ENCODE results near the gene CPSF6.
"Not testable (repeated sequence)": the region's sequence is repeated elsewhere in the genome, so short reads cannot be mapped to it uniquely, and the experiment has no call there.

CPSF6 gene, protein sequence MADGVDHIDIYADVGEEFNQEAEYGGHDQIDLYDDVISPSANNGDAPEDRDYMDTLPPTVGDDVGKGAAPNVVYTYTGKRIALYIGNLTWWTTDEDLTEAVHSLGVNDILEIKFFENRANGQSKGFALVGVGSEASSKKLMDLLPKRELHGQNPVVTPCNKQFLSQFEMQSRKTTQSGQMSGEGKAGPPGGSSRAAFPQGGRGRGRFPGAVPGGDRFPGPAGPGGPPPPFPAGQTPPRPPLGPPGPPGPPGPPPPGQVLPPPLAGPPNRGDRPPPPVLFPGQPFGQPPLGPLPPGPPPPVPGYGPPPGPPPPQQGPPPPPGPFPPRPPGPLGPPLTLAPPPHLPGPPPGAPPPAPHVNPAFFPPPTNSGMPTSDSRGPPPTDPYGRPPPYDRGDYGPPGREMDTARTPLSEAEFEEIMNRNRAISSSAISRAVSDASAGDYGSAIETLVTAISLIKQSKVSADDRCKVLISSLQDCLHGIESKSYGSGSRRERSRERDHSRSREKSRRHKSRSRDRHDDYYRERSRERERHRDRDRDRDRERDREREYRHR
- 94.6 to 130 (median 128) reads per million in 3 donors for total RNA-seq

DNA sequence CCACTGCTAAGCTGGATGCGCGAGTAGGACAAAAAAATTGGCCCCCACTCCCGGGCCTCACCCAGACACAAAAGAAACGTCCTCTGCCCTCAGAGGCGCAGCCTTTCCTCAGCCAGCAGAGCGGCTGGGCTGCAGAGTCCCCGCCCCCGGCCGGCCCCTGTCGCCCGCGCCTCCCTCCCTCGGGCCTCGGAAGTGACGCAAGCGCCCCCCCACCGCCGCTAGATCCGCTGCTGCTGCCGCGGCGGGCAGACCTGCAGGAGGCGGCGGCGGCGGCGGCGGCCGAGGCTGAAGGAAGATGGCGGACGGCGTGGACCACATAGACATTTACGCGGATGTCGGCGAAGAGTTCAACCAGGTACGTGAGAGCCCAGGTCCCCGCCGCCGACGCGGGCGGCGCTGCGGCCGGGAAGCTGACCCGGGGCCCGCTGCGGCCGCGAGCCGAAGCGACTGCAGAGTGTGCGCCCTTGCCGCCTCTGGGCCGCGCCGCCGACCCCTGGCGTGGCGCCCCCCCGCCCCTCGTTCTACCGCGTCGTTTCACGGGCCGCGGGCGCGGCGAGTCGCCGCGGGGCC, at the start of gene CPSF6:
Gene CPSF6 (plus strand): TSS at position 218 of the 570 bp plus-strand sequence. CDS start 78 bp downstream, at position 296.
- Histone ChIP-seq H3K4me1 (ENCODE audit: control insufficient read depth, insufficient read depth, low read length, poor library complexity, severe bottlenecking) (peaks cover 36% of the 10 kb centered on the region), H3K27ac (ENCODE audit: insufficient read depth, low read length, poor library complexity, severe bottlenecking) (peak within 1 kb of the TSS; percentile 82), H3K4me3 (ENCODE audit: insufficient read depth, low read depth, low read length, poor library complexity, severe bottlenecking) (peak within 1 kb of the TSS; percentile 87), H3K27me3 (replicated peaks; ENCODE audit: control insufficient read depth, insufficient read depth, low read length, poor library complexity, severe bottlenecking) (no peaks in the 10 kb centered on the region), H3K36me3 (ENCODE audit: control insufficient read depth, insufficient read depth, low read length) (no peaks in the 10 kb centered on the region), H3K9me3 (ENCODE audit: control insufficient read depth, low read length) (no peaks in the 10 kb centered on the region)
- DNase-seq, result peak; percentile 91 to 95 (median 93)

DNA sequence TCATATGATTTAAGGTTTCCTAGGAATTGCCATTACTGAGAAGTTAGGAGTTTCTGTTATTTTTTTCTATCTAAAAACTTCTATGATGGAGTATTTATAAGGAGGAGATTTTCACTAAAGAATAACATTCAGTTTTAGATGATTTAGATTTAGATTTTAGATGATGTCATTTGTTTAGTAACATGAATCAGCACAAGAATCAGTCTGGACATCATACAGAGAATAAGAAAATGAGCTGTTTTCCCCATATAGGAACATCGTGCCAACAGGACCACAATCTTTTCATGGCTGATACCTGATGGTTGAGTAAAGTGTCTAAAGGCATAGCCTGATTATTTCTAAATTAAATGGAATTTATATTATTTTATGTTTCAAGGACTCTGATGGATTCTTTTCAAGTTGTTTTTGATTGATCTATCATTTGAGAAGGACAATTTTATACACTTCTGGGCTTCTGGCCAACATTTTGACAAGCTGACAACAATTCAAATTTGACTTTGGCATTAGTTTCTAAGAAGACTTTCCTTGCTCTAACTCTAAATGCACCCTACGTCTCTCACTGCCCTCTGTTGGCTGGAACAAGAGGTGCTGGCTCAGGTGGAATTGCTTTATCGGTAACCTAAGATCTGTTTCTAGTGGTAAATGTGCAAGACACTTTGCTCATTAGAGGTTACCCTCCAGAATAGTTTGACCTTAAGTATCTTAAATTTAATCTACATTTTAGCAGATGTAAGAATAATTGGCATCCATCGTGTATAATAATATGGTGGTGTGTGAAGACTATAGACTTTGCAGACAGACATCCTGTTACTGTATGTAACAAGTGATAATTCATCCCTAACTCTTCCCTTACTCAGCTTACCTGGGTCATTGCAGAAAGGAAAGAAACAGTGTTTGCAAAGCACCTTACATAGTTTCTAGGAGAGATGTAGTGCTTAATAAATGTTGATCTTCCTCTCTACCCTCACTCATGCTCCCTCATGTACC, 42.8 kb upstream of the CPSF6 start:
- Histone ChIP-seq H3K4me3 (ENCODE audit: insufficient read depth, low read depth, low read length, poor library complexity, severe bottlenecking) (no peak overlapping the region), H3K36me3 (ENCODE audit: control insufficient read depth, insufficient read depth, low read length) (no peaks in the 10 kb centered on the region), H3K27me3 (replicated peaks; ENCODE audit: control insufficient read depth, insufficient read depth, low read length, poor library complexity, severe bottlenecking) (no peaks in the 10 kb centered on the region), H3K9me3 (ENCODE audit: control insufficient read depth, low read length) (peaks cover 18% of the 10 kb centered on the region), H3K27ac (ENCODE audit: insufficient read depth, low read length, poor library complexity, severe bottlenecking) (no peak overlapping the region), H3K4me1 (ENCODE audit: control insufficient read depth, insufficient read depth, low read length, poor library complexity, severe bottlenecking) (no peaks in the 10 kb centered on the region)
- DNase-seq, result no peak

DNA sequence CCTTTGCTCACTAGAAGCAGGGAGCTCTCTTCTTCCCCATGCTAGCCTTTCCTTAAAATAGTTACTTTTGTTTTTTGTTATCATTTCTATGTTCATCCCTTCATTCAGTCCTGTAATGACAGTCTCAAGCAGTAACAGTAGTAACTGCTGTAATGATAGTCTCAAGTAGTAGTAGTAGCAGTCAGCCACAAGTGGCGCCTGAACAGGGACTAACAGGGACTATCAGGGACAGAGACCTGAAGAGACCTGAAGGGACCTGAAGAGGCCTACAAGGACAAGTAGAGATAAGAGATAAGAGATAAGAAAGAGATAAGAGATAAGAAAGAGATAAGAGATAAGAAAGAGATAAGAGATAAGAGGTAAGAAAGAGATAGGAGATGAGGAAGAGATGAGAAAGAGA, 39.4 kb upstream of the CPSF6 start:
- H3K36me3 ChIP-seq (ENCODE audit: control insufficient read depth, insufficient read depth, low read length); H3K4me1 ChIP-seq (ENCODE audit: control insufficient read depth, insufficient read depth, low read length, poor library complexity, severe bottlenecking); DNase-seq; H3K27me3 ChIP-seq (replicated peaks; ENCODE audit: control insufficient read depth, insufficient read depth, low read length, poor library complexity, severe bottlenecking); H3K27ac ChIP-seq (ENCODE audit: insufficient read depth, low read length, poor library complexity, severe bottlenecking); H3K4me3 ChIP-seq (ENCODE audit: insufficient read depth, low read depth, low read length, poor library complexity, severe bottlenecking): not testable (repeated sequence)
- H3K9me3 ChIP-seq (ENCODE audit: control insufficient read depth, low read length), result peaks cover 18% of the 10 kb centered on the region

DNA sequence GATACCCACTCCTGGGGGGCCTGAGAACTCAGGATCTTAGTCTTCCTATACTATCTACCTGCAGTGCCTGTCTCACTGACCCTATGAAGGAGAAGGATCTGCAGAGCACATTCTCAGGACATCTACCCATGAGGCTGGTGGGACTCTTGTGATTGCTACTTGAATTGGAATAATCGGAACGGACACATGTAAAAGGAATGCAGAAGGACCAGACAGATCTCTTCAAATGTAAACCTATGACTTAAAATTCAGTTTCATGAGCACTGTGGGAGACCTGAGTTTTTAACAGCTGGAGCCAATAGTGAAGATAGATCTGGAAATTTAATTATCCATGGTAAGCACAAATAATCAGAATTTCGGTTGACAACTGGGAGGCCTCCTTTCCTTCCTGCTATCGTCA, 35.2 kb upstream of the CPSF6 start:
- Histone ChIP-seq H3K4me3 (ENCODE audit: insufficient read depth, low read depth, low read length, poor library complexity, severe bottlenecking) (no peak overlapping the region), H3K9me3 (ENCODE audit: control insufficient read depth, low read length) (peaks cover 9% of the 10 kb centered on the region), H3K4me1 (ENCODE audit: control insufficient read depth, insufficient read depth, low read length, poor library complexity, severe bottlenecking) (no peaks in the 10 kb centered on the region), H3K27me3 (replicated peaks; ENCODE audit: control insufficient read depth, insufficient read depth, low read length, poor library complexity, severe bottlenecking) (no peaks in the 10 kb centered on the region), H3K36me3 (ENCODE audit: control insufficient read depth, insufficient read depth, low read length) (no peaks in the 10 kb centered on the region), H3K27ac (ENCODE audit: insufficient read depth, low read length, poor library complexity, severe bottlenecking) (no peak overlapping the region)
- DNase-seq, result no peak

DNA sequence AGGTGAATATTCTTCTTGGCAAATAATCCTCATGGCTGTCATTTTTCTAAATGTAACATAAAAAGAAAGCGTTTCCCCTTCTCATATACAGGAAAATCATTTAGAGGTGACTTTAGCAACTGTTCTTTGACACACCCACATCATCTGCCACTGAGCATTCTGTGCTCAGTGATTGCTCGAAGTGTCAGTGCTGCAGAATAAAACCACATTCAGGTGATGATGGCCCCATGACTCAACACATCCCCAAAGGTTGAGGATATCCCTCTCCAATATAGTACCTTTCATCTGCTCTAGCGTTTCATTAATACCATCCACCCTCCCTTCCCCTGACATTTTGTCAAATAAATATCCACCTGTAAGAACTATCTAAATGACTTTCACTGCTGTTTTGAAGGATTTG, 28.7 kb upstream of the CPSF6 start:
- Histone ChIP-seq H3K4me3 (ENCODE audit: insufficient read depth, low read depth, low read length, poor library complexity, severe bottlenecking) (no peak overlapping the region), H3K36me3 (ENCODE audit: control insufficient read depth, insufficient read depth, low read length) (no peaks in the 10 kb centered on the region), H3K9me3 (ENCODE audit: control insufficient read depth, low read length) (no peaks in the 10 kb centered on the region), H3K27ac (ENCODE audit: insufficient read depth, low read length, poor library complexity, severe bottlenecking) (no peak overlapping the region), H3K4me1 (ENCODE audit: control insufficient read depth, insufficient read depth, low read length, poor library complexity, severe bottlenecking) (no peaks in the 10 kb centered on the region), H3K27me3 (replicated peaks; ENCODE audit: control insufficient read depth, insufficient read depth, low read length, poor library complexity, severe bottlenecking) (no peaks in the 10 kb centered on the region)
- no peak for DNase-seq

DNA sequence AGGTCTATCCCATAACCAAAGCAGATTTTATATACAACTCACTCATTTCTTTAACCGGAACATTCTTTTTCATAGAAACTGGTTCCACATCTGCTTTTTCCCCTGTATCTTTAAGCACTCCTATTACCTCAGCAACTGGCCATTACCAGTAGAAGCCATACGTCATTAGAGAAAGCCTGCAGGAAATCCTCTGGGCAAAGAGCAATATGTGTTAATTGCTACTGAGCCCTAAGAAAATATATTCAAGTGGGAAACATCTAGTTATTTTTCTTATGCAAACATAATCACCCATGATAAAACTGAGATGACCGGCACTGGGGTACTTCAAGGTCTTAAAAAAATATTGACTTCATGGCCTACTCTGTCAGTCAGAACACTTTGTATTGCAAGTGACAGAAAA, 28.2 kb upstream of the CPSF6 start:
- Histone ChIP-seq H3K9me3 (ENCODE audit: control insufficient read depth, low read length) (no peaks in the 10 kb centered on the region), H3K27me3 (replicated peaks; ENCODE audit: control insufficient read depth, insufficient read depth, low read length, poor library complexity, severe bottlenecking) (no peaks in the 10 kb centered on the region), H3K4me3 (ENCODE audit: insufficient read depth, low read depth, low read length, poor library complexity, severe bottlenecking) (no peak overlapping the region), H3K4me1 (ENCODE audit: control insufficient read depth, insufficient read depth, low read length, poor library complexity, severe bottlenecking) (no peaks in the 10 kb centered on the region), H3K36me3 (ENCODE audit: control insufficient read depth, insufficient read depth, low read length) (no peaks in the 10 kb centered on the region), H3K27ac (ENCODE audit: insufficient read depth, low read length, poor library complexity, severe bottlenecking) (no peak overlapping the region)
- no peak for DNase-seq

DNA sequence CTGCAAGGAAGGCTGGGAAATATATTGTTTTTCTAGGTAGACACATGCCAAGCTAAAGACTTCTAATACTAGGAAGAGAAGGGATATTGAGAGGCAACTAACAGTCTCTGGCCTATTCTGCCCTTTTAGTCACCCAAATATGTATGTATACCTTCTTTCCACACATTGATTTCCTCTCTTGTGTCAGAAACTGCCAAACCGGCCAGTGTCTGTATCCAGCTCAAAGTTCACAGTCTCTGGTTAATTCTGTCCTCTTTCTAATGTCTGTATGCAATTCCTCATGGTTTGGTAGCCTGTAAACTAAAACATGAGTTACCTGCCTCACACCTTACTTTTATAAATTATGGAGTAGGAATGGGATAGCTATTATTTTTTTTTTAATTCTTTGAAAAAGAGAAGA, 25.2 kb upstream of the CPSF6 start:
- no peak overlapping the region for H3K27ac ChIP-seq (ENCODE audit: insufficient read depth, low read length, poor library complexity, severe bottlenecking)
- no peaks in the 10 kb centered on the region for H3K4me1 ChIP-seq (ENCODE audit: control insufficient read depth, insufficient read depth, low read length, poor library complexity, severe bottlenecking)
- no peaks in the 10 kb centered on the region for H3K9me3 ChIP-seq (ENCODE audit: control insufficient read depth, low read length)
- H3K4me3 ChIP-seq (ENCODE audit: insufficient read depth, low read depth, low read length, poor library complexity, severe bottlenecking), result no peak overlapping the region
- H3K27me3 ChIP-seq (replicated peaks; ENCODE audit: control insufficient read depth, insufficient read depth, low read length, poor library complexity, severe bottlenecking), result no peaks in the 10 kb centered on the region
- no peaks in the 10 kb centered on the region for H3K36me3 ChIP-seq (ENCODE audit: control insufficient read depth, insufficient read depth, low read length)
- DNase-seq, result no peak

DNA sequence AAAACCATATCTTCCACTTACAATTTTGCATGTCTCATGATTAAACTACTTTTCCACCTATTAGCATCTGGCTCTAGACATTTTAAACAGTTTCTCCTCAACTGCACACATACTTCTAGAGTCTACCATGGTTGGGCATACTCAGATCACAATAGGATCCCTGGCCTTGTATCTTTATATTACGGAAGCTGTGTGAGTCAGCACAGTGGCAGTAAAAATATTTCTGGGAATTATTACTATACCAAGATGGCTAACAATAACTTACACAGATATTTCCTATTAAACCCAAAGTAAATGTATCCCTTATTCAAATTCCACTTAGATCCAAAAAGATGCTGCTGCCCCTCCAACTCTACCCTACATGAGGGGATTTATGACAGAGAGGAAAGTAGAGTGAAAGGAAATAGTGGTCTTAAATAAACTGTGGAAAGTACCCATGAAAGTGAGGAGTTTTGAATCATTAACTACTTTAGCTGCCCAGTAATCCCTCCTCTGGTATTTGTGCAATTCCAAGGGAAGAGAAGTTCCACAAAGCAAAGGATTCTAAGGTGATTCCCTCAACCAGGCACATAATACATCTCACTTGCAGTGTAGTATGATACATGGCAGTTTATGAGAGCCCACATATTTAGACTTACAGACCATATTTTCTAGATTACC, 14.0 kb upstream of the CPSF6 start:
- DNase-seq, result no peak
- no peaks in the 10 kb centered on the region for H3K36me3 ChIP-seq (ENCODE audit: control insufficient read depth, insufficient read depth, low read length)
- no peaks in the 10 kb centered on the region for H3K4me1 ChIP-seq (ENCODE audit: control insufficient read depth, insufficient read depth, low read length, poor library complexity, severe bottlenecking)
- H3K27me3 ChIP-seq (replicated peaks; ENCODE audit: control insufficient read depth, insufficient read depth, low read length, poor library complexity, severe bottlenecking), result no peaks in the 10 kb centered on the region
- no peak overlapping the region for H3K27ac ChIP-seq (ENCODE audit: insufficient read depth, low read length, poor library complexity, severe bottlenecking)
- H3K4me3 ChIP-seq (ENCODE audit: insufficient read depth, low read depth, low read length, poor library complexity, severe bottlenecking), result no peak overlapping the region
- no peaks in the 10 kb centered on the region for H3K9me3 ChIP-seq (ENCODE audit: control insufficient read depth, low read length)

DNA sequence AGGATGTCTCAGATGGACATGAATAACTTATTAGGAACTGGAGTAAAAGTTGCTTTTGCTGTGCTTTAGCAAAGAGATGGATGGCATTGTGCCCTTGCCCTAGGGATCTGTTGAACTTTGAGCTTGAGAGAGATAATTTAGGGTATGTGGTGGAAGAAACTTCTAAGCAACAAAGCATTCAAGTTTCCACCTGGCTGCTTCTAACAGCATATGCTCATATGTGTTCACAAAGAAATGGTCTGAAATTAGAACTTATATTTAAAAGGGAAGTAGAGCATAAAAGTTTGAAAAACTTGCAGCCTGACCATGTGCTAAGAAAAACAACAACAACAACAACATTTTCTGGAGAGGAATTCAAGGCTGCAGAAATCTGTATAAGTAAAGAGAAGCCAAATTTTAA, 7.9 kb upstream of the CPSF6 start:
- no peak overlapping the region for H3K27ac ChIP-seq (ENCODE audit: insufficient read depth, low read length, poor library complexity, severe bottlenecking)
- no peaks in the 10 kb centered on the region for H3K4me1 ChIP-seq (ENCODE audit: control insufficient read depth, insufficient read depth, low read length, poor library complexity, severe bottlenecking)
- H3K27me3 ChIP-seq (replicated peaks; ENCODE audit: control insufficient read depth, insufficient read depth, low read length, poor library complexity, severe bottlenecking), result no peaks in the 10 kb centered on the region
- H3K36me3 ChIP-seq (ENCODE audit: control insufficient read depth, insufficient read depth, low read length), result no peaks in the 10 kb centered on the region
- H3K9me3 ChIP-seq (ENCODE audit: control insufficient read depth, low read length), result peaks cover 4% of the 10 kb centered on the region
- H3K4me3 ChIP-seq (ENCODE audit: insufficient read depth, low read depth, low read length, poor library complexity, severe bottlenecking), result no peak overlapping the region
- DNase-seq, result no peak
